OCI-LY7 (cell line): ENCODE measurements around the gene CYP27C1. TPM values are rescaled to one million over a fixed set of nuclear protein-coding genes. Genes with fewer than 3 reads are reported as not detected.
A peak's percentile ranks its signal among the peaks of the same experiment; 100 is the strongest.

Experiments used
- BruUV-seq: library from RNA; stranded (reverse); fragments of 400-500 nt; replicated peaks from 2 replicates; lab custom pipeline; 2021; lab: Mats Ljungman, UMichigan
- CTCF ChIA-PET: fragments of 300-600 bp; sonication (Branson Sonifier 250); formaldehyde crosslinking; loops from one replicate; lab custom pipeline; 2022; ENCODE audit warnings: antibody characterized with exemption; ENCODE audit not compliant: unreplicated experiment; lab: Charles Lee
- POLR2A ChIA-PET: fragments of 300-600 bp; sonication (Branson Sonifier 250); formaldehyde crosslinking; loops from one replicate; lab custom pipeline; 2022; ENCODE audit warnings: antibody characterized with exemption; lab: Charles Lee
- DNase-seq: peaks from one replicate; pipeline ENCODE4 v3.0.0-alpha.2; 2015; ENCODE audit warnings: low spot score
- H2AFZ ChIP-seq: fragments of 200-600 bp; sonication (generic), shearing (Covaris generic); 2 replicates; pipeline ENCODE4 v1.6.1; 2014; ENCODE audit warnings: mild to moderate bottlenecking, antibody characterized with exemption, low read length, moderate library complexity
- H3K27ac ChIP-seq: fragments of 200-600 bp; sonication (generic); 2 replicates; pipeline ENCODE4 v1.5.1; 2014; ENCODE audit warnings: mixed run types, low read depth, mild to moderate bottlenecking, moderate library complexity, low read length, inconsistent platforms; ENCODE audit not compliant: poor library complexity, severe bottlenecking
- H3K36me3 ChIP-seq: fragments of 200-600 bp; sonication (generic); 2 replicates; pipeline ENCODE4 v1.6.1; 2014; ENCODE audit warnings: mild to moderate bottlenecking, antibody characterized with exemption, low read length, moderate library complexity, mixed read lengths; ENCODE audit not compliant: insufficient read depth
- H3K4me1 ChIP-seq: fragments of 200-600 bp; sonication (generic); 2 replicates; pipeline ENCODE4 v1.5.1; 2014; ENCODE audit warnings: mild to moderate bottlenecking, low read length; ENCODE audit not compliant: insufficient read depth, poor library complexity, severe bottlenecking
- H3K4me2 ChIP-seq: fragments of 200-600 bp; sonication (generic); 2 replicates; pipeline ENCODE4 v1.6.1; 2014; ENCODE audit warnings: mild to moderate bottlenecking, low read length
- H3K4me3 ChIP-seq: fragments of 200-600 bp; sonication (generic); 2 replicates; pipeline ENCODE4 v1.5.1; 2014; ENCODE audit warnings: mild to moderate bottlenecking, low read depth, low read length; ENCODE audit not compliant: poor library complexity, severe bottlenecking
- H3K79me2 ChIP-seq: fragments of 200-600 bp; sonication (generic); 2 replicates; pipeline ENCODE4 v1.6.1; 2016; ENCODE audit warnings: low read depth, mild to moderate bottlenecking, low read length, moderate library complexity, mixed read lengths; ENCODE audit not compliant: insufficient read depth
- H3K9me2 ChIP-seq: fragments of 200-600 bp; sonication (generic); 2 replicates; pipeline ENCODE4 v1.6.1; 2016; ENCODE audit warnings: mild to moderate bottlenecking, low read length, mixed read lengths; ENCODE audit not compliant: insufficient read depth
- H3K9me3 ChIP-seq: fragments of 200-600 bp; sonication (generic); 2 replicates; pipeline ENCODE4 v1.6.1; 2014; ENCODE audit warnings: mild to moderate bottlenecking, mixed run types, low read length, mixed read lengths
- H4K20me1 ChIP-seq: fragments of 200-600 bp; sonication (generic); 2 replicates; pipeline ENCODE4 v1.6.1; 2014; ENCODE audit warnings: mild to moderate bottlenecking, antibody characterized with exemption, low read length, moderate library complexity, mixed read lengths; ENCODE audit not compliant: insufficient read depth
- CTCF ChIP-seq: fragments of 200-600 bp; sonication (generic); conservative IDR thresholded peaks from 2 replicates; pipeline ENCODE4 v1.5.1; 2014; ENCODE audit warnings: mild to moderate bottlenecking, antibody characterized with exemption, low read length, moderate library complexity, mixed read lengths
- EZH2phosphoT487 ChIP-seq: fragments of 200-600 bp; sonication (generic); IDR thresholded peaks from 2 replicates; pipeline ENCODE4 v1.6.1; 2018; ENCODE audit warnings: low read depth, borderline replicate concordance, mild to moderate bottlenecking, mixed run types, antibody characterized with exemption, low read length, moderate library complexity, mixed read lengths
- intact Hi-C: fragments of 100-400 bp; cut with micrococcal nuclease; formaldehyde crosslinking; loops from one replicate; pipeline ENCODE4 v1.10.0; 2022; ENCODE audit not compliant: unreplicated experiment
- total RNA-seq, 2 experiments: library from RNA; depleted of rRNA in 1 of 2; stranded (reverse); fragments of >200 nt in 1 of 2; shearing (Covaris generic) in 1 of 2; gene quantifications; 2 replicates each; pipeline ENCODE4 v1.2.3, GENCODE V29; 2014 to 2022

The CYP27C1 gene
- total RNA-seq, 2 experiments from 2014 or later: not detected

- intact Hi-C loops: no loop called here
- ChIA-PET POLR2A (interaction anchor here (1.0 kb wide), 1 partner anchor 148 kb away, joined by 3 read pairs; no protein-coding TSS in a partner anchor), CTCF (no interaction called here)
- no peaks in the 10 kb centered on the region for H3K36me3 ChIP-seq
- H3K4me3 ChIP-seq: no peak overlapping the region
- no peaks in the 10 kb centered on the region for H4K20me1 ChIP-seq
- H3K79me2 ChIP-seq: no peaks in the 10 kb centered on the region
- no peak overlapping the region for H3K27ac ChIP-seq
- H3K9me3 ChIP-seq: no peaks in the 10 kb centered on the region
- no peaks in the 10 kb centered on the region for H3K9me2 ChIP-seq
- no peak for DNase-seq
- TF ChIP-seq CTCF: no peak
- peaks cover 7% of the 10 kb centered on the region for H3K4me1 ChIP-seq
- H2AFZ ChIP-seq: no peak overlapping the region
- BruUV-seq: no TSS peak
- no peak overlapping the region for H3K4me2 ChIP-seq
These were observed 59.4 kb downstream of the CYP27C1 start for GRCh38 chr2:127160676-127161075.

GRCh38 chr2:127159543-127159942, 60.6 kb downstream of the CYP27C1 start:
- Histone ChIP-seq H3K27ac (no peak overlapping the region), H3K9me2 (no peaks in the 10 kb centered on the region), H4K20me1 (no peaks in the 10 kb centered on the region), H3K36me3 (no peaks in the 10 kb centered on the region), H3K9me3 (no peaks in the 10 kb centered on the region), H2AFZ (no peak overlapping the region), H3K4me2 (no peak overlapping the region), H3K79me2 (no peaks in the 10 kb centered on the region), H3K4me3 (no peak overlapping the region), H3K4me1 (no peaks in the 10 kb centered on the region)
- TF ChIP-seq EZH2phosphoT487: no peak
- POLR2A ChIA-PET: interaction anchor here (0.6 kb wide), 1 partner anchor 92 kb away, joined by 10 read pairs; no protein-coding TSS in a partner anchor
- intact Hi-C loops: no loop called here
- no TSS peak for BruUV-seq
- no peak for DNase-seq
- CTCF ChIA-PET: no interaction called here

- H3K4me1 ChIP-seq: no peaks in the 10 kb centered on the region
- no peak overlapping the region for H3K4me3 ChIP-seq
- no peak for TF ChIP-seq EZH2phosphoT487
- no peak for TF ChIP-seq CTCF
- CTCF ChIA-PET: no interaction called here
- POLR2A ChIA-PET: interaction anchor here (0.6 kb wide), 1 partner anchor 91 kb away, joined by 10 read pairs; no protein-coding TSS in a partner anchor
- intact Hi-C loops: no loop called here
- no peaks in the 10 kb centered on the region for H3K9me2 ChIP-seq
- no peaks in the 10 kb centered on the region for H3K36me3 ChIP-seq
- no TSS peak for BruUV-seq
- H4K20me1 ChIP-seq: no peaks in the 10 kb centered on the region
- H3K4me2 ChIP-seq: no peak overlapping the region
- no peak overlapping the region for H2AFZ ChIP-seq
- H3K27ac ChIP-seq: no peak overlapping the region
- no peaks in the 10 kb centered on the region for H3K9me3 ChIP-seq
- peak; percentile 12 for DNase-seq
- no peaks in the 10 kb centered on the region for H3K79me2 ChIP-seq
These were observed 61.3 kb downstream of the CYP27C1 start for GRCh38 chr2:127158614-127159290.
